NB4 (cell line): Measurements from ENCODE around the gene FBXO2.

ENCODE experiments used
- MYC ChIP-seq: IDR thresholded peaks from 2 replicates; pipeline ENCODE4 v1.6.1; 2011; ENCODE audit warnings: low read depth, low read length
- POLR2A ChIP-seq: IDR thresholded peaks from 2 replicates; pipeline ENCODE4 v1.6.1; 2011; ENCODE audit warnings: mild to moderate bottlenecking; ENCODE audit not compliant: insufficient read length; ENCODE audit errors: extremely low read depth
- TF ChIP-seq, protein P1 (sequence below): IDR thresholded peaks from one replicate; pipeline ENCODE4 v1.5.1; 2012; ENCODE audit warnings: low read depth, low read length
- TF ChIP-seq, protein P2 (sequence below): IDR thresholded peaks from 2 replicates; pipeline ENCODE4 v1.6.1; 2011; ENCODE audit warnings: low read depth, low read length

DNA sequence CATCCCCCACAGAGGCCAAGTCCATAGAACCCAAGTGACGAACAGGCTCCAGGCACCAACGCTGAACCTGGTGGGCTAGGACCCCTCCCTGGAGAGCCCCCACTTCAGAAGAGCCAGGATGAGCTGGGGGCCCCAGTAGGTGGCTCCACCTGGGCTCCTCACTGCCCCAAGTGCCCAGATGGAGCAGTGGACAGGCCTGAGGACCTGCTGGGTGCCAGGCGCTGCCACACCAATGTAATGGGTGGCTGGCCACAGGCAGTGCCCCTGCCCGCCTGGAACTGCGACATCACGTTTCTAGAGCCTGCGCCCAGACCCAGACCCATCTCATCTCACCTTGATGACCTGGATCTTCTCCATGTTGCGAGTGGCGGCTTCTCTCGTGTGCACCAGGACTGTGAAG, 21.1 kb upstream of the FBXO2 start:
- TF ChIP-seq, protein P1, sequence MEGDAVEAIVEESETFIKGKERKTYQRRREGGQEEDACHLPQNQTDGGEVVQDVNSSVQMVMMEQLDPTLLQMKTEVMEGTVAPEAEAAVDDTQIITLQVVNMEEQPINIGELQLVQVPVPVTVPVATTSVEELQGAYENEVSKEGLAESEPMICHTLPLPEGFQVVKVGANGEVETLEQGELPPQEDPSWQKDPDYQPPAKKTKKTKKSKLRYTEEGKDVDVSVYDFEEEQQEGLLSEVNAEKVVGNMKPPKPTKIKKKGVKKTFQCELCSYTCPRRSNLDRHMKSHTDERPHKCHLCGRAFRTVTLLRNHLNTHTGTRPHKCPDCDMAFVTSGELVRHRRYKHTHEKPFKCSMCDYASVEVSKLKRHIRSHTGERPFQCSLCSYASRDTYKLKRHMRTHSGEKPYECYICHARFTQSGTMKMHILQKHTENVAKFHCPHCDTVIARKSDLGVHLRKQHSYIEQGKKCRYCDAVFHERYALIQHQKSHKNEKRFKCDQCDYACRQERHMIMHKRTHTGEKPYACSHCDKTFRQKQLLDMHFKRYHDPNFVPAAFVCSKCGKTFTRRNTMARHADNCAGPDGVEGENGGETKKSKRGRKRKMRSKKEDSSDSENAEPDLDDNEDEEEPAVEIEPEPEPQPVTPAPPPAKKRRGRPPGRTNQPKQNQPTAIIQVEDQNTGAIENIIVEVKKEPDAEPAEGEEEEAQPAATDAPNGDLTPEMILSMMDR: no peak
- TF ChIP-seq MYC: no peak
- no peak for TF ChIP-seq POLR2A
- TF ChIP-seq, protein P2, sequence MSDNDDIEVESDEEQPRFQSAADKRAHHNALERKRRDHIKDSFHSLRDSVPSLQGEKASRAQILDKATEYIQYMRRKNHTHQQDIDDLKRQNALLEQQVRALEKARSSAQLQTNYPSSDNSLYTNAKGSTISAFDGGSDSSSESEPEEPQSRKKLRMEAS: no peak
